Sciatic nerve (tissue), 2 donors: ENCODE measurements around the gene INS. TPM values are rescaled to one million over a fixed set of nuclear protein-coding genes. Genes with fewer than 3 reads are reported as not detected.
"Not testable (repeated sequence)": the region's sequence is repeated elsewhere in the genome, so short reads cannot be mapped to it uniquely, and the experiment has no call there.

Source experiments
- ATAC-seq: fragments of 200-7000 bp; cut with Tn5 transposase; one replicate; pipeline ENCODE4 v1.9.1; 2020; ENCODE audit warnings: mild to moderate bottlenecking, moderate library complexity
- DNase-seq: peaks from one replicate; pipeline ENCODE4 v3.0.0-alpha.2; 2020; ENCODE audit warnings: low spot score
- intact Hi-C: fragments of 100-400 bp; cut with DNase I; formaldehyde crosslinking; loops from one replicate; pipeline ENCODE4 v1.14.2; 2022
- total RNA-seq: library from RNA; stranded (reverse); fragmentation: NEBNext Ultra II Directional; extraction: Animal tissue kit (Norgen Biotek cat#: 25700); gene quantifications from one replicate; pipeline ENCODE4 v1.2.1, GENCODE V29; 2021
- donor health status: DM: no; HTN: no; CAD: no.
- donor health status: DM: no; HTN: no; CAD: no.

Gene INS
- total RNA-seq, 1 donor from 2014 or later = 1.5 TPM

DNA sequence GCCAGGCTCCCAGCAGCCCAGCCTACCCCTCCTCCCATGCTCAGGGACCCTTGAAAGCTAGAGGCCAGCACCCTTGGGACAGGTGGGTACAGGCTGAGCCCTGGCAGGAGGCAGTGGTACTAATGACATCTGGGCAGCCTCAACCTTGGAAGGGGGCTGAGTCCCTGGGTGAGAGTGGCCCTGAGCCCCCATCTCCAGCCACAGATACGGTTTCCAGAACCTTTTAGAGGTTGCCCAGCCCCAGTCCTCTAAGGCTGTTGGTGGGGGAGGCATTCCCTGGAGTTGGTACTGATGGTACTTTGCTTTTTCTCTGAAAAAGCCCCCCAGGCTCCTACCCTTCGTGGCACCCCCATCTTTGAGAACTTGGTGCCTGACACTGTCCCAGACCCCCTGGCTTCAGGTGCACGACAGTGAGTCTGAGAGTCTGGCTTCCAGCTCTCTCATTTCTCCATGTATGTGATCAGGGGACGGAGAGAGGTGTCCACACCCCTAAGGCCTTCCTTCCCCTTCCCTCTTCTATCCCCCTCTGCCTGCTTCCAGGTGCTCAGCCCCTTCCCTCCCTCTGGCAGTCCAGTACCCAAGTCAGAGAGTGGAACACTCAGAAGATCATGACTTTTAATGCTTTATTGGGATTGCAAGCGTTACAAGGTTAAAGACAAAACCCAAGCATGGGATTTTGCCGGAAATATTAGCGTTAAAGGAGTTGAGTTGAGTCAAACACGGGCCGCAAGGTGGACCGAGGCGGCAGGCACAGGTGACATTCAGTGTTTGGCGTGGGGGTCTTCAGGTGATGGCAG lies 32.3 kb downstream of the INS start:
- ATAC-seq = peak; percentile 17
- DNase-seq = no peak
- intact Hi-C loops = no loop called here

DNA sequence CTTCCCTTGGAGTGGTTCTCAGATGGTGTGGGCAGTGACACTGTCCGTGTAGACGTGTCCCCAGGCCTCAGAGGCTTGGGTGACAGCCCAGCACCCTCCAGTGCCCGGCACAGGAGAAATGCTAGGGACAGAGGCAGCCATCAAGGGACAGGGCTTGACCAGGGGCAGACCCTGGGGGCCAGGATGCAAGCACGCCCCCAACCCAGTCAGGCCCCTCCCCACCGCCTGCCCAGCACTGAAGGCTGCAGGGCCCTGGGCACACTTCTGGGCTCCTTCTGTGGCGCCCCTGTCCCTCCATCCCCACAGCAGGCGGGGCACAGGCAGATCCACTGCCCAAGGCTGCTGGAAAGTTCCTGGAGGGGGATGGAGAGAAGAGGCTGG lies 32.9 kb downstream of the INS start:
- ATAC-seq = peak; percentile 9
- DNase-seq = no peak
- intact Hi-C loops = no loop called here

DNA sequence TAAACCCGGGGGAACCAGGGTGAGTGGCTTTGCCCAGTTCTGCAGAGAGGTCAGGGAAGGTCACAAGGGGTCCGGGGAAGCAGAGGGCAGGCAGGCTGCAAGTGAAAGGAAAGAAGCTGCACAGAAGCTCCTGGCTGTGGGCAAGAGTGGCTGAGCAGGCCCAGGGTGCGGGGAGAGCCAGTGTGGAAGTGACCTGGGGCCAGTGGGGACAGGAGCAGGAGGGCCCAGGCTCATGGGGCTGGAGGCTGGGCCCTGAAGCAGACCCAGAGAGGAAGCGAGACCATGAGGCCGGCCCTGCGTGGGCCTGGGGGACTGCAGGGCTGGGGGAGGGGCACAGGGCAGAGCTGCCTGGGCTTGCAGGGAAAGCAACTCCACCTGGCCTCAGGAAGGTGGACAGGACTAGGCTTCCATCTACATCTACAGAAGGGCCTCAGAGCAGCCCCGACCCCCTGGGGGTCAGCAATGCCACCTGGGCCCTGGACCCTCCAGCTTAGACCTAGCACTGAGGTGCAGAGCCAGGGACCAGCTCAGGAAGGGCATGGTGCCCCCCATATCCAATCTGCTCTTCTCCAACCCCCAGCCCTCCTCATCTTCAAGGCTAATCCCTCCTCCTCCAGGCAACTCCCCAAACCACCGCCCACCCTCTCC lies 33.4 kb downstream of the INS start:
- DNase-seq (no peak), ATAC-seq (no peak)
- intact Hi-C loops = no loop called here

DNA sequence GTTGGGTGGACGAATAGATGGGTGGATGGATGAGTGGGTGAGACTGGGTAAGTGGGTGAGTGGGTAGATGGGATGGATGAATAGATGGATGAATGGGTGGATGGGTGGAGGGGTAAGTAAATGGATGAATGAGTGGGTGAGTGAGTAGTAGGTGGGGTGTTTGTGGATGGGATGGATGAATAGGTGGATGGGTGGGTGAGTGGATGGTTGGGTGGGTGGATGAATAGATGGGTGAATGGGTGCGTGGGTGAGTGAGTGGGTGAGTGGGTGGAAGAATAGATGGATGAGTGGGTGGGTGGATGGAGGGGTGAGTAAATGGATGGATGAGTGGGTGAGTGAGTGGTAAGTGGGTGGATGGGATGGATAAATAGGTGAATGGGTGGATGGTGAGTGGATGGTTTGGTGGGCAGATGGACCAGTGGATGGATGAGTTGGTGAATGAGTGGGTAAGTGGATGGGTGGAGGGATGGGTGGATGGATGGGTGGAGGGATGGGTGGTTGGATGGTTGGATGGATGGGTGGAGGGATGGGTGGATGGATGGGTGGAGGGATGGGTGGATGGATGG lies 34.4 kb downstream of the INS start:
- no peak for DNase-seq

DNA sequence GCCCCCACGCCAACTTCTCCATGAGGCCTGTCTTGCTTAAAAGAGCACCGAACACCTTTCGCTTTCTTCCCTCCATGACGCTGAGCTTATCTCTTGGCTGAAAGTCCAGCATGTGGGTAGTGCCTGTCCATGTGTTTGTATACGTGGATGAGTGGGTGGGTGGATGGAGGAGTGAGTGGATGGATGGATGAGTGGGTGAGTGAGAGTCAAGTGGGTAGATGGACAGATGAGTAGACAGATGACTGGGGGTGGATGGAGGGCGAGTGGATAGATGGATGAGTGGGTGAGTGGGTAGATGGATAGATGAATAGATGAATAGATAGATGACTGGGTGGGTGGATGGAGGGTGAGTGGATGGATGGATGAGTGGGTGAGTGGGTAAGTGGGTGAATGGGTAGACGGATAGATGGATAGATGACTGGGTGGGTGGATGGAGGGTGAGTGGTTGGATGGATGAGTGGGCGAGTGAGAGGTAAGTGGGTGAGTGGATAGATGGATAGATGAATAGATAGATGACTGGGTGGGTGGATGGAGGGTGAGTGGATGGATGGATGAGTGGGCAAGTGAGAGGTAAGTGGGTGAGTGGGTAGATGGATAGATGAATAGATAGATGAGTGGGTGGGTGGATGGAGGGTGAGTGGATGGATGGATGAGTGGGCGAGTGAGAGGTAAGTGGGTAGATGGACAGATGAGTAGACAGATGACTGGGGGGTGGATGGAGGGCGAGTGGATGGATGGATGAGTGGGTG lies 36.1 kb downstream of the INS start:
- ATAC-seq, DNase-seq, intact Hi-C loops: not testable (repeated sequence)

More for the DNA sequence above, 34.4 kb downstream of the INS start:
- ATAC-seq = no peak
- intact Hi-C loops = no loop called here

DNA sequence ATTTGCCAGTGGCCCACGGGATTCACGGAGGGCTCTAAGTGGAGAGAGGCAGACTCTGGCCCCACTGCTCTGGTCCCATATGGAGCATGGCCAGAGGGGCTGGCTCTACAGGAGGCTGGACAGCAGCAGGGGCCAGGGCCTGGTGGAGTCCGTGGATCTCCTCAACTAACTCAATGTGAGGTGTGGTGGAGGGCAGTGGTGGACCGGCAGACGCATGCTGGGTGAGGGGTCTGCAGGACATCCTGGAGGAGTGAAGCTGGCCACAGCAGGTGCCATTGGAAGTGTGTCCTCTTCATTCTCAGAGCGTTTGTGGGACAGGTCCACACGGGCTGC lies 37.4 kb downstream of the INS start:
- intact Hi-C loops = no loop called here
- ATAC-seq (no peak), DNase-seq (no peak)

DNA sequence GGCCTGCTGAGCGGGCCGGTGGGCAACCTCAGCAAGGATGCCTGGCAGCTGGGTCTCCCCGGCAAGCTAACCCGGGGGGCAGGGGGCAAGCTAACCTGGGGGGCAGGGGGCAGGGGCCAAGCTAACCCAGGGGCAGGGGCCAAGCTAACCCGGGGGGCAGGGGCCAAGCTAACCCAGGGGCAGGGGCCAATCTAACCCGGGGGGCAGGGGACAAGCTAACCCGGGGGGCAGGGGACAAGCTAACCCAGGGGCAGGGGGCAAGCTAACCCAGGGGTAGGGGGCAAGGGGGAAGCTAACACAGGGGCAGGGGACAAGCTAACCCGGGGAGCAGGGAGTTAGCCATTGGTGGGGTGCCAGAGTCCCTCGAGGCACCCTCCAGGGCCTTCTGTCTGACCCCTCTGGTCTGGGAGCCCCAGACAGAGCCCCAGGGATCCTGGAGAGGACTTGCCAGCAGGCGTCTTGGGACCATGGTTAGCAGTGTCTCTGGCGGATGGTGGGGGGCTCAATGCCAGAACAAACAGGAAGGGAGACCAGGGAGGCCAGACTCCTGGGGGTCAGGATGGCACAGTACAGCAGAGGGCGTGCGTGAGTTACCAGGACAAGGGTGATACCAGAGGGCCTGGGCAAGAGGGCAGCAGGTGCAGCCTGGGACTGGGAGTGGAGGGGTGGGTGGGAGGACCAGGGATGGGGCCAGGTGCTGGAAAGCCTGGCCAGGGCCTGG lies 37.9 kb downstream of the INS start:
- peak; percentile 7 for ATAC-seq
- intact Hi-C loops = no loop called here
- DNase-seq = no peak

DNA sequence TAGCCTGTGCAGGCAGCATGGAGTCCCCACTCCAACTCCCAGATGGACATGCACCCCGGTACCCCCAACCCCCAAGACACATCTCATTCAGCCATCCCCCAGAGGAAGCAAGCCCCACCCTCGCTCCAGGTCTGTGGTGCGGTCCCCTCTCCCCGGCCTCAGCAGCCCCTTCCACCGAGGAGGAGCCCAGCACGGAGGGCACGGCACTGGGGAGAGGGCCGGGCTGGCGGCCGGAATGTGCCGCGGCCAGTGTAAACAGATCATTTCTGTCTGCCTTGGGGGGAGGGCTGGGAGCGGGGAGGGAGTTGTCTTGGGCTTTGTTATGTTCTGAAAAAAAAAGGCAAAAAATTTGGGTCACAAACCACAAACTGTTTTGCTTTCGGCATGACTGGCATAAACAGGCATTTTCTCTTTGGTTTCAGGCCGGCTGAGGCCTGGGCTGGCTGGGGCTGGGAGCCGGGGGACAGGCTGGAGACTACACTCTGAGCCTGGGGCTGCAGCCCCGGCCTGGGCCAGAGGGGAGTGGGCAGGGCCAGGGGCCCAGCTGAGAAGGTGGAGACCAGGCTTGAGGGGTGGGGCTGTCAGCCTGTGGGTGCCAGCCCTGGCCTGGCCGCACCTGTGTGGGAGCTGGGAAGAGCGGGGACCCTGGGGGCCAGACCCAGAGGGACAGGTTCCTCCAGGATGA lies 38.6 kb downstream of the INS start:
- ATAC-seq (peak; percentile 76), DNase-seq (no peak)
- intact Hi-C loops = no loop called here

DNA sequence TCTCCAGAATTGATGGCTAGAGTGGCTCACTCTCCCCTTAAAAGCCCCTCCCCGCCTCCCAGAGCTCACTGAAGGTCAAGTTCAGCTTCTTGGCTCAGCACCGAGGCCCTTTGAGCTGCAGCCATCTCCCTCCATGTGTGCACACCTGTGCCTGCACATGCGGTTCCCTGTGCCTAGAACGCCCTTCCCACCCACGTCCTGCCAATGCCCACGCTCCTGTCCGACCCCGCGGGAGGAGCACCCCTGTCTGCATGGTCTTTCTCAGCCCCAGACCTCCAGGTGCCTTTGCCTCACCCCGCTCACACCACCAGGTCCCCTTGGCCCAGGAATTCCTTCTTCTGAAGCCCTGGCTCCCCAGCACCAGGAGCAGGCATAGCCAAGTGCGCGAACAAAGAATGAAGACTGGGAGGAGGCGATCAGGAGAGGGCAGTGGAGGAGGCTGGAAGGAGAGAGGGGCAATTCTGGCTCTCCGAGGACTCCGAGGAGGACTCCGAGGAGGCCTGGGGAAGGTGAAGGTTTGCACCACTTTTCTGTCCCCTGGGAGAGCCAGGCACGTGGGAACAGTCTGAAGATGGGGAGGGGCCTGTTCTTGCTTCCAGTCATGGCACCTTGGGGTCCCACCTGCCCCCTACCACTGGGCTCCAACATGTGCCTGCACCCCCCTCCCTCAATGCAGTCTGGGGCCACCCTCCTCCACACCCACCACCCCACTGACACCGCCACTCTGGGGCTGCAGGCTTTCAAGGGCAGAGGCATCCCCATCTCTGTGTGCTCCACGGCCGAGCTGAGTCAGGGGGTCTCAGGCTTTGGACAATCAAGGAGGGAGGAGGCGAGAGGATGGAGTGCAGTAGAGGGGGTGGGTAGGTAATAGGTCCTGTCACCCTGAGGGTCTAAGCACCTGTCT lies 39.5 kb downstream of the INS start:
- intact Hi-C loops = no loop called here
- DNase-seq = no peak
- ATAC-seq = peak; percentile 37

DNA sequence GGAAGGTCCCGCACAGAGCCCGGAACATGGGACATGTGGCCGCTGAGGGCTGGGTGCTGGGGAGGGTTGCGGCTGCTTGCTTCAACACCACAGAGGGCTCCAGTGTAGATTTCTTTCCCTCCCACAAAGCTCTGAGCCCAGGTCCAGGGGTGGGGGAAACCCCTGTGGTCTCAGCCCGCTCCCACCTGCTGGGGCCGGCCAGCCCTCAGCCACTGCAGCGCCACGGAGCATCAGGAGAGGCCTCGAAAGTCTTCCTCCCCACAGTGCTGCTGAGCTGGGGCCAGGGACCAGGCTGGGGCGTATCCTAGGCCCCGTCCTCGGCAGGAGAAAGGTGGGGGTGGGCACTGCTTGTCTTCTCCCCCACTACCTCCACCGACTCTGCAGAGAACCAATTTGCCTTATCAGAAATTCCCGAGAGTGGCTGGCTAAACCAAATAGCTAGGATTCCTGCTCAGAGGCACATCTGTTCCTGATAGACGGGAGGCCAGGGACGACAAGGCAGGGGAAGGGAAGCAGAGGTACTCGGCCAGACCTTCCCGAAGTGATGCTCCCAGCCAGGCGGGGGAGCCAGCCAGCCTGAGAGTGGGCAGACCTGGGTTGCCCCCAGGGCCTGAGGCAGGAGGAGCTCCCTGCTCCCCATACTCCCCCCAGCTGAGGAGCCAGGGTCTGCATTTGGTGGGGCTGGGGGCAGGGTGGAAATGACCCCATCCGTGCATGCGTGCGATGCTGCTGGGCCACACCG lies 40.5 kb downstream of the INS start:
- DNase-seq (no peak), ATAC-seq (no peak)
- intact Hi-C loops = no loop called here

DNA sequence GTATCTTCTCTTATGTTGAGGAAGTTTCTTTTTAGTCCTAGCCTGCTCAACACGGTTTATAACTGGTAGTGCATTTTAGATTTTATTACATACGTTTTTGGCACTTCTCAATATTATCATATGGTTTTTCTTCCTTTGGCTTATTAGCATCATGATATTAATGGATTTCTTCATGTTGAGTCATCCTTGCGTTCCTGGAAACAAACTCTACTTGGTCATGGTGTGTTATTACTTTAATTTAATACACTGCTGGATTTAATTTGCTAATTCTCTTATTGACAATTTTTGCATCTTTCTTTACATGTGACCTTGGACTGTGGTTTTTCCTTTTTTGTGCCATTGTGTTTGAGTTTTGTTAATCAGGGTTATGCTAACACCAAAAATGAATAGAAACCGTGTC lies 42.3 kb downstream of the INS start:
- intact Hi-C loops = no loop called here
- DNase-seq (no peak), ATAC-seq (no peak)

DNA sequence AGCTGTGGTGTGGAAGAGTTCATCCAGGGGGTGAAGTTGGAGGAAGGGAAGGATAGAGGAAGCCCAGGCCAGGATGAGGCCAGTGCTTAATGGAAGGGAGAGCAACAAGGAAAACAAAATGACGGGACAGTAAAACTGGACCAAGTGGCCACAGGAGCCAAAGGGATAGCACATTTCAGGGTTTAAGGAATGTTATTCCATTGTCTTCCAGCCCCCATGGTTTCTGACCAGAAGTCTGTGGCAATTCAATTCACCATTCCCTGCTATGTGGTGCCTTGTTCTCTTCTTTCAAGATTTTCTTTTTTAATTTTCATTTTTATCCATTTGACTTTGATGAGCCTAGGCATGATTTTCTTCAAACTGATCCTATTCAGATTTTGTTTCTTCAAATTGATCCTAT lies 44.3 kb downstream of the INS start:
- ATAC-seq (no peak), DNase-seq (no peak)
- intact Hi-C loops = no loop called here

DNA sequence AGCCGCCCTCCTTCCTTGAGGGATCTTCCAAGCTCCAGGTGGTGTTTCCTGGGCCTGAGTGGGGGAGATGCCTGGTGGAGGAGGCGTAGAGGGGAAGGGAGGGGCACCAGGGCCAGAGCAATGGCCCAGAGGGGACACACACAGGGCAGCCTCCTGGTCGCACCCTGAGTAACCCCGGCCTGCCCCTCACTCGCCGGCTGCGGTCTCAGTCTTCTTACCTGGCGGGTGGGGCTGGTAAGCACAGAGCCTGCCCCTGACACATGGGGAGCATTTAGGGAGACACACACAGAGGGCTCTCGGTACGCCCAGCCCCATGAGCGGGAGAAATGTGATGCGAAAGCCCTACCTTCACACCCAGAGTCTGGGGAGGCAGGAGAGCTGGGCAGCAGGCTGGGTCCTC lies 45.7 kb downstream of the INS start:
- intact Hi-C loops = no loop called here
- DNase-seq = no peak
- no peak for ATAC-seq

DNA sequence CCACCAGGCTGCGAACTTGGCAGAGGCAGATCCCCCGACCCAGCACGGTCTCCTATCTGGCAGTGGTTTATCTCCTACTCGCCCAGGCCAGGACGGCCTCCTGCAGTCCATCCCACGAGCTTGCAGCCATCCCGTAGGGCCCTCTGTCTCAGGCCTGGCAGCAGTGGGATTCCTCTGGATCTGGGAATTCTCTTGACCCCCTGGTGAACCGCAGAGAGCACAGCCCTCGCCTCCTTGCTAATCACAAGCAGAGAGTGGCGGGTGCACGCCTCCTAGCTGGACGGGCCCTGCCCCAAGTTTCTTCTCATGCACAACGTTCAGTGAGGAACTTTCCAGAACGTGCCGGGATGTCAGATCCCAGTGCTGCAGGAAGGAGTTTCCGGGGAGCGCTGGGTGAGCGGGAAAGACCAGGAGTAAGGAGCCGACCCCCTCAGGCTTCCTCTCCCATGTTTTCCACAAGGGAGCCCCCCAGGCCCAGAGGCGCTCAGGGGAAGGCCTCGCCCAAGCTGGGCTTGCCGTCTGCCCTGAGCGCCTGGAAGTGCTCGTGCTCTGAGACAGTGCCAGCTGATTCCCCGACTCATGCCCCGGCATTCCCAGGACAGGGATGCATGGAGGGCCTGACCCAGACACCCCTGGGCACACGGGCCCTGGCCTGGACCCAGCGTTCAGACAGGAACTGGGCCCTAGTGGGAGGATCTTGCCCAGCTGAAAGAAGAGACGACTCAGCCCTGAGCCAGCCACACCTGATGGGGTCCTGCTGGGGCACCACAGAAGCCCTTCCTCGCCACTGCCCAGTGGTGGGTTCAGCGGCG lies 46.4 kb downstream of the INS start:
- ATAC-seq (no peak), DNase-seq (no peak)
- intact Hi-C loops = no loop called here

DNA sequence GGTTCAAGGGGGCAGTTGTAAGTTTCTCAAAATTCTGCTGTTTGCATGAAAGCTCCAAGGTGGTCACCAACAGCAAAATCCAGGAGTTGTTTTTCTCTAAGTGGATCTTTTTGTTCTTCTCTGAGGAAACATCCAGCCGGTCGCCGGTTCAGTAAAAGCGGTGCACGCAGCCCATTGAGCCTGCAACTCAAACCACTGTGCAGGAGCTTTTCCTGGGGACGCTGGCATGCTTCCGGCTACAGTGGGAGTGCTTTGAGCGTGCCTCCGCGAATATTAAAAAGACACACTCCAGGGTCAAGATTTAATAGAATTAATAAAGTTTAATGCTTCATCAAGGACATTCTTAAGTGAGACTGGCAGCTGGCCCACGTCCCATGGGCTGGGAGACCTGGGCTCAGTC lies 47.2 kb downstream of the INS start:
- intact Hi-C loops = no loop called here
- no peak for DNase-seq
- ATAC-seq = no peak

DNA sequence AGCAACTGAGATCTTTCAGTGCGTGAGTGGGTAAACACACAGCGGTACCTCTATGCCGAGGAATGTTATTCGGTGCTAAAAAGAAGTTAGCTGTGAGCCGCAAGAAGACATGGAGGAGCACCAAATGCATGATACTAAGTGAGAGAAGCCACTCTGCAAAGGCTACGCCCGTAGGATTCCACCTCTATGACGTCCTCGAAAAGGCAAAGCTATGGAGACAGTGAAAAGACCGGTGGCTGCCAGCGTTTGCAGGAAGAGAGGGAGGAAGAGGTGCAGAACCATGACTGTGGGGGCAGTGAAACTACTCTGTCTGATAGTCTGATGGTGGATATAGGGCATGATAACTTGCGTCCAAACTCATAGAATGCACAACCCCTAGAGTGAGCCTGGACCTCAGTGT lies 50.5 kb downstream of the INS start:
- intact Hi-C loops = no loop called here
- ATAC-seq (no peak), DNase-seq (no peak)
